ENCODE measurements around the gene COL19A1.
"Not testable (repeated sequence)": the region's sequence is repeated elsewhere in the genome, so short reads cannot be mapped to it uniquely, and the experiment has no call there.

Gene COL19A1

GRCh38 chr6:70008189-70008588 is 141.8 kb downstream of the COL19A1 start:
- Histone ChIP-seq H3K9ac (no peak overlapping the region), H3K27me3 (ENCODE audit: control insufficient read depth, insufficient read depth, low read length) (no peaks in the 10 kb centered on the region), H2AFZ (no peak overlapping the region), H3K27ac (no peak overlapping the region), H3K79me2 (no peaks in the 10 kb centered on the region), H3K4me3 (ENCODE audit: low read depth, low read length) (no peak overlapping the region), H3K36me3 (ENCODE audit: control insufficient read depth, insufficient read depth, low read length) (no peaks in the 10 kb centered on the region), H3K4me1 (no peaks in the 10 kb centered on the region), H3K9me3 (ENCODE audit: control insufficient read depth, low read length) (peaks cover 3% of the 10 kb centered on the region), H3K4me2 (ENCODE audit: low read length) (no peak overlapping the region)
- TF ChIP-seq CTCF (IDR thresholded peaks at IDR 0.05), result no peak

GRCh38 chr6:70010339-70010738 is 144.0 kb downstream of the COL19A1 start:
- H2AFZ ChIP-seq; H3K79me2 ChIP-seq; H3K9me3 ChIP-seq (ENCODE audit: control insufficient read depth, low read length); H3K36me3 ChIP-seq (ENCODE audit: control insufficient read depth, insufficient read depth, low read length); H3K27ac ChIP-seq; H3K9ac ChIP-seq; H3K4me1 ChIP-seq; H3K4me3 ChIP-seq (ENCODE audit: low read depth, low read length); H3K27me3 ChIP-seq (ENCODE audit: control insufficient read depth, insufficient read depth, low read length); H3K4me2 ChIP-seq (ENCODE audit: low read length): not testable (repeated sequence)

- not testable (repeated sequence) for H2AFZ ChIP-seq; H3K4me2 ChIP-seq (ENCODE audit: low read length); H3K27ac ChIP-seq; H3K4me3 ChIP-seq (ENCODE audit: low read depth, low read length); H3K79me2 ChIP-seq; H3K27me3 ChIP-seq (ENCODE audit: control insufficient read depth, insufficient read depth, low read length); H3K9ac ChIP-seq; H3K9me3 ChIP-seq (ENCODE audit: control insufficient read depth, low read length); H3K4me1 ChIP-seq; H3K36me3 ChIP-seq (ENCODE audit: control insufficient read depth, insufficient read depth, low read length)
These were observed 156.8 kb downstream of the COL19A1 start for GRCh38 chr6:70023201-70023600.

- no peak for TF ChIP-seq CTCF (IDR thresholded peaks at IDR 0.05)
These were observed 161.9 kb downstream of the COL19A1 start for GRCh38 chr6:70028246-70028645.

GRCh38 chr6:70028926-70029325 is 162.6 kb downstream of the COL19A1 start:
- H3K4me2 ChIP-seq (ENCODE audit: low read length), result no peak overlapping the region
- H3K4me3 ChIP-seq (ENCODE audit: low read depth, low read length), result no peak overlapping the region
- H3K4me1 ChIP-seq, result no peaks in the 10 kb centered on the region
- H3K27me3 ChIP-seq (ENCODE audit: control insufficient read depth, insufficient read depth, low read length), result no peaks in the 10 kb centered on the region
- H3K36me3 ChIP-seq (ENCODE audit: control insufficient read depth, insufficient read depth, low read length), result no peaks in the 10 kb centered on the region
- no peaks in the 10 kb centered on the region for H3K79me2 ChIP-seq
- H2AFZ ChIP-seq, result no peak overlapping the region
- H3K9me3 ChIP-seq (ENCODE audit: control insufficient read depth, low read length), result no peaks in the 10 kb centered on the region
- H3K27ac ChIP-seq, result no peak overlapping the region
- no peak for TF ChIP-seq CTCF (IDR thresholded peaks at IDR 0.05)
- H3K9ac ChIP-seq, result no peak overlapping the region

More at GRCh38 chr6:70028246-70028645, 161.9 kb downstream of the COL19A1 start:
- Histone ChIP-seq H3K27ac (no peak overlapping the region), H3K4me3 (ENCODE audit: low read depth, low read length) (no peak overlapping the region), H3K4me2 (ENCODE audit: low read length) (no peak overlapping the region), H3K9ac (no peak overlapping the region), H3K9me3 (ENCODE audit: control insufficient read depth, low read length) (no peaks in the 10 kb centered on the region), H3K27me3 (ENCODE audit: control insufficient read depth, insufficient read depth, low read length) (no peaks in the 10 kb centered on the region), H3K36me3 (ENCODE audit: control insufficient read depth, insufficient read depth, low read length) (no peaks in the 10 kb centered on the region), H3K79me2 (no peaks in the 10 kb centered on the region), H3K4me1 (no peaks in the 10 kb centered on the region), H2AFZ (no peak overlapping the region)

- Histone ChIP-seq H3K9me3 (ENCODE audit: control insufficient read depth, low read length) (no peaks in the 10 kb centered on the region), H3K4me3 (ENCODE audit: low read depth, low read length) (no peak overlapping the region), H3K4me1 (no peaks in the 10 kb centered on the region), H3K27me3 (ENCODE audit: control insufficient read depth, insufficient read depth, low read length) (no peaks in the 10 kb centered on the region), H3K9ac (no peak overlapping the region), H3K79me2 (no peaks in the 10 kb centered on the region), H3K27ac (no peak overlapping the region), H3K4me2 (ENCODE audit: low read length) (no peak overlapping the region), H3K36me3 (ENCODE audit: control insufficient read depth, insufficient read depth, low read length) (no peaks in the 10 kb centered on the region), H2AFZ (no peak overlapping the region)
- no peak for TF ChIP-seq CTCF (IDR thresholded peaks at IDR 0.05)
These were observed 167.4 kb downstream of the COL19A1 start for GRCh38 chr6:70033781-70034180.

Data from parathyroid adenoma (tissue), 2 donors.